HG03060 (cell line): ENCODE data around the gene PANK1.

Experiments used
- ATAC-seq: cut with Tn5 transposase; IDR thresholded peaks from one replicate; pipeline ENCODE4 v1.9.1; 2021; ENCODE audit warnings: low read depth, moderate number of reproducible peaks; ENCODE audit not compliant: unreplicated experiment

Gene PANK1

GRCh38 chr10:89540420-89540949 lies 104.6 kb downstream of the PANK1 start:
- no peak for ATAC-seq

GRCh38 chr10:89537364-89537763 lies 107.7 kb downstream of the PANK1 start:
- ATAC-seq = no peak

- no peak for ATAC-seq
These were observed 109.1 kb downstream of the PANK1 start for GRCh38 chr10:89536013-89536354.

GRCh38 chr10:89535171-89536012 lies 109.7 kb downstream of the PANK1 start, which contains the start of gene SLC16A12:
TSS of gene SLC16A12 (minus strand) at chr10:89535594. CDS start at chr10:89462578, 73,016 bp downstream.
- no peak for ATAC-seq

GRCh38 chr10:89534826-89535166 lies 110.2 kb downstream of the PANK1 start:
- ATAC-seq = no peak
